GM10266 (cell line): ENCODE results near the gene PTPRJ.
A peak's percentile ranks its signal among the peaks of the same experiment; 100 is the strongest.

ENCODE experiments used
- DNase-seq: peaks from one replicate; pipeline ENCODE4 v3.0.0; 2012; ENCODE audit errors: extremely low spot score
- CTCF ChIP-seq: IDR thresholded peaks from 2 replicates; pipeline ENCODE4 v1.5.1; 2012; ENCODE audit warnings: mild to moderate bottlenecking, low read depth; ENCODE audit not compliant: control insufficient read depth, insufficient read depth; ENCODE audit errors: missing control alignments

Gene PTPRJ

GRCh38 chr11:48107188-48107704 is 126.9 kb downstream of the PTPRJ start:
- DNase-seq = peak; percentile 53
- TF ChIP-seq CTCF = no peak

- DNase-seq = no peak
- TF ChIP-seq CTCF = no peak
These were observed 128.1 kb downstream of the PTPRJ start for GRCh38 chr11:48108231-48109045.

- peak; percentile 43 for TF ChIP-seq CTCF
- DNase-seq = peak; percentile 31
These were observed 128.8 kb downstream of the PTPRJ start for GRCh38 chr11:48109046-48109666.

DNA sequence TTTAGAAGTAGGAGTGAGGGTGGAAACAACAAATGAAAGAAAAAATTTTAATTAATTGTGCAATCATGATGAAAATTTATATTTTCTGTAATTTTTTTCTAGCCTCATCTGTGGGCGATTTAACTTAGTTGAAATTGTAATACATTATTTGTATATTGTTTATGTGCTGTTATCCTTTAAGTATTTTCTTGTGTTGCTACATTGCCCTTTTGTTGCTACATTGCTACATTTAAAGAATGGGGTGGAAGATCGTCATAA is 130.1 kb downstream of the PTPRJ start:
- TF ChIP-seq CTCF = no peak
- no peak for DNase-seq

DNA sequence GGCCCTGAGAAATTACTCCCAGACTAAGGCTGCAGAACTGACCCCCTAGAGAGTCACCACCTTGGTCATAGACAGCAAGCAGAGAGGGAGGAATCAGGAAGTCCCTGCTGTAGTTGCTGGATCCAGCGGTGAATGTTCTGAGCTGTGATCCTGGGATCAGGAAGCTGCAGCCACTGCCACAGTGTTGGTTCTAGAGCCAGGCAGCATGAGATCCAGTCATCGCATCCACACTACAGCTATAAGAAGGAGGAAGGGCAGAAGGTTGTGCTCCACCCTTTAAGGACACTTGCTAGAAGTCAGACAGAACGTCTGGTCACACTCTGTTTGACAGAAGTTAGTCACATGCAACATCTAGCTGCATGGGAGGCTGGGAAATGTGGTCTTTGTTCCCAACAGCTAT is 131.5 kb downstream of the PTPRJ start:
- DNase-seq = no peak
- TF ChIP-seq CTCF = no peak

DNA sequence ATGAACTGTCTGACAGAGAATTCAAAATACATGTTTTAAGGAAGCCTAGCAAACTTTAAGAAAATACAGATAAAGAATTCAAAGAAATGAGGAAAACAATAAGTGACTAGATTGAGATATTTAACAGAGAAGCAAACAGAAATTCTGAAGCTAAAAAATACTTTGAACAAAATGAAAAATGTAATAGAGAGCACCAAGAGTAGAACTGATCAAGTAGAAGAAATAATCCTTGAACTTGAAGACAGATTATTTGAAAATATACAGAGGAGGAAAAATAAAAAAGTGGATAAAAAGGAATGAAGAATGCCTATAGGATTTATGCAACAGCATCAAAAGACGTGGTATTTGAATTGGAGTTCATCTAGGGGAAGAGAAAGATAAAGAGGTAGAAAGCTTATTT is 134.4 kb downstream of the PTPRJ start:
- no peak for TF ChIP-seq CTCF
- DNase-seq = no peak
